ENCODE measurements around the gene HOXA5. TPM values are rescaled to one million over a fixed set of nuclear protein-coding genes. Genes with fewer than 3 reads are reported as not detected.

HOXA5 gene
- total and polyA plus RNA-seq, 10 of the 15 experiments (the other 5 are each of a cell fraction or from before 2014, with no cell fraction given) = 0.05 to 0.13 TPM; not detected in 8

- no peak for TF ChIP-seq ATF7 (IDR thresholded peaks at IDR 0.05; ENCODE audit: low read depth)
- no peak for TF ChIP-seq MTA2 (IDR thresholded peaks at IDR 0.05; ENCODE audit: low read depth)
- TF ChIP-seq POLR2AphosphoS5 (IDR thresholded peaks at IDR 0.05; ENCODE audit: low read length) = no peak
- no peak for TF ChIP-seq CREM (IDR thresholded peaks at IDR 0.05; ENCODE audit: low read depth)
Measured at GRCh38 chr7:27180431-27181420, 37.2 kb upstream of the HOXA5 start (continued).

GRCh38 chr7:27179503-27180430, 36.3 kb upstream of the HOXA5 start:
- POLR2A ChIA-PET = no interaction called here
- Histone ChIP-seq H3K79me2 (ENCODE audit: control insufficient read depth, insufficient read depth, low read length) (no peaks in the 10 kb centered on the region), H3K27ac (ENCODE audit: control insufficient read depth, insufficient read depth) (no peak overlapping the region), H2AFZ (ENCODE audit: control insufficient read depth, low read depth, low read length) (no peak overlapping the region), H3K4me3 (no peak overlapping the region), H3K9me3 (replicated peaks; ENCODE audit: control insufficient read depth, insufficient read depth, low read length) (no peaks in the 10 kb centered on the region; the same call in 2 of the 3 replicates), H3K27me3 (replicated peaks in 1 of 2; ENCODE audit: control insufficient read depth in 2 of 2, insufficient read depth in 2 of 2, low read length in 1 of 2) (peaks cover 14 to 27% of the 10 kb centered on the region in 2 experiments), H3K36me3 (ENCODE audit: control insufficient read depth in 2 of 2, insufficient read depth in 2 of 2, low read length in 1 of 2) (no peaks in the 10 kb centered on the region), H4K20me1 (ENCODE audit: control insufficient read depth, insufficient read depth) (no peaks in the 10 kb centered on the region), H3K4me1 (ENCODE audit: control insufficient read depth, insufficient read depth, low read length) (no peaks in the 10 kb centered on the region), H3K4me2 (ENCODE audit: control insufficient read depth, insufficient read depth) (peak overlapping the region; percentile 33), H3K9ac (ENCODE audit: control insufficient read depth, insufficient read depth, low read length) (no peak overlapping the region)
- SMC1A ChIA-PET (ENCODE audit: uncharacterized antibody, unreplicated experiment) = interaction anchor here (0.6 to 1.5 kb wide), 3 partner anchors 339 to 1287 kb away, joined by 3 to 5 read pairs (median 4); no protein-coding TSS in a partner anchor
- RAD21 ChIA-PET (ENCODE audit: unreplicated experiment) = no interaction called here
- BruUV-seq (replicated peaks) = no TSS peak
- CTCF ChIA-PET = interaction anchor here (0.6 to 2.0 kb wide), 10 partner anchors 8 to 1286 kb away, joined by 3 to 5 read pairs (median 3); no protein-coding TSS in a partner anchor
- intact Hi-C loops (cut with micrococcal nuclease; ENCODE audit: unreplicated experiment) (no loop called here), in situ Hi-C loops (cut with MboI) (no loop called here)
- DNase-seq (ENCODE audit: low read depth, low spot score) = no peak
- peak; percentile 61 for FAIRE-seq
- peak; percentile 80 for ATAC-seq
- 29% methylated on average over 56 of the region's 56 CpGs for WGBS (ENCODE audit: insufficient coverage, insufficient replicate concordance, low lambda C conversion rate, missing lambda C conversion rate)
- TF ChIP-seq ZNF24 (IDR thresholded peaks at IDR 0.05) (no peak), PKNOX1 (IDR thresholded peaks at IDR 0.05) (peak; percentile 28; the same call in 1 of the 2 replicates), ZNF622 (IDR thresholded peaks at IDR 0.05) (no peak), BCLAF1 (IDR thresholded peaks at IDR 0.05) (no peak), CTCF (IDR thresholded peaks at IDR 0.05 in 2 of 3, conservative IDR thresholded peaks at IDR 0.05 in 1 of 3; ENCODE audit: control insufficient read depth in 2 of 3, extremely low read depth in 1 of 3, insufficient read depth in 1 of 3, low read depth in 3 of 3, low read length in 3 of 3) (peak; percentile 63 to 72 (median 70)), ZZZ3 (IDR thresholded peaks at IDR 0.05; ENCODE audit: control insufficient read depth, insufficient read length, low read depth) (no peak), SMC3 (IDR thresholded peaks at IDR 0.05; ENCODE audit: borderline replicate concordance, low read length) (peak; percentile 34; the same call in 1 of the 2 replicates), RB1 (IDR thresholded peaks at IDR 0.05; ENCODE audit: borderline replicate concordance) (no peak), STAT1 (conservative IDR thresholded peaks at IDR 0.05) (no peak), ZNF217 (IDR thresholded peaks at IDR 0.05) (no peak)
